Dermis lymphatic vessel endothelial cell (primary cell): ENCODE measurements around the gene UPF3A. TPM values are rescaled to one million over a fixed set of nuclear protein-coding genes. Genes with fewer than 3 reads are reported as not detected.

Experiments used
- total RNA-seq: library from RNA; depleted of rRNA; stranded (reverse); fragments of >200 nt; gene quantifications from 2 replicates; pipeline ENCODE4 v1.2.1, GENCODE V29; 2014

Gene UPF3A
- total RNA-seq, result 21.7 and 27.3 TPM in 2 replicates

GRCh38 chr13:114281351-114282040 lies at the start of gene UPF3A:
TSS of gene UPF3A (plus strand) at chr13:114281601. CDS start at chr13:114281640, 39 bp downstream.

GRCh38 chr13:114234645-114235421 lies 46.6 kb upstream of the UPF3A start, which contains the start of gene CDC16:
TSS of gene CDC16 (plus strand) at chr13:114234897. CDS start at chr13:114235085, 188 bp downstream.

GRCh38 chr13:114314074-114314912 lies 32.9 kb downstream of the UPF3A start, which contains the start of gene CHAMP1:
TSS of gene CHAMP1 (plus strand) at chr13:114314503. CDS start at chr13:114323843, 9,340 bp downstream.

Other genes with a start within 250 kb of the UPF3A start
- 26.3 and 37.4 TPM in 2 replicates for gene RASA3, start 149.0 kb upstream of the UPF3A start, total RNA-seq
- not detected in 2 replicates for gene CFAP97D2, start 102.3 kb upstream of the UPF3A start, total RNA-seq
- gene CDC16, start 46.7 kb upstream of the UPF3A start, total RNA-seq, result 40.3 and 41.6 TPM in 2 replicates
- 5.4 and 6.2 TPM in 2 replicates for gene CHAMP1, start 32.9 kb downstream of the UPF3A start, total RNA-seq